Measurements from ENCODE around the gene KRT9. TPM values are rescaled to one million over a fixed set of nuclear protein-coding genes. Genes with fewer than 3 reads are reported as not detected.
"Not testable (repeated sequence)": the region's sequence is repeated elsewhere in the genome, so short reads cannot be mapped to it uniquely, and the experiment has no call there.

Gene KRT9
- total RNA-seq, 1 experiment from 2014 or later, result not detected

DNA sequence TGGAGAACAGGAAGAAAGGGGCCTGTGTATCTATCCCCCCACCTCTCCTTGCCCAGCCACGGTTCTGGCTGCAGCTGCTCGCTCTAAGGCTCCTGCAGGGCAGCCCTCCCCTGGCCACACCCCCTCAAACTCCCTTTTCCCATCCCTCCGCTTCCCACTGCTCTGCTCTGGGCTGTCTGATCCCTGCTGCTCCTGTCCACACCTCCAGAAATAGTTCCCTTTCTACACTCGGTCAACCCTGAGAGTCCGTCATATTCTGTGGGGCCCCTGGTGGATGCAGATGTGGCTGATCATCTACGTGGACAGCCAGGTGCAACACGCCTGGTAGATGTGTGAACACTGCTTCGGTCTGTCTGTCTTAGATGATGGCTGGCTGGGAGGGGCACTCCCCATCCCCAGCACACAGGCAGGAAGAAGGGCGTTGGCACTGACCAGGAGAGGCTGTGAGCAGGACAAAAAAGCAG, 24.4 kb downstream of the KRT9 start:
- DNase-seq (ENCODE audit: low read depth), result no peak

DNA sequence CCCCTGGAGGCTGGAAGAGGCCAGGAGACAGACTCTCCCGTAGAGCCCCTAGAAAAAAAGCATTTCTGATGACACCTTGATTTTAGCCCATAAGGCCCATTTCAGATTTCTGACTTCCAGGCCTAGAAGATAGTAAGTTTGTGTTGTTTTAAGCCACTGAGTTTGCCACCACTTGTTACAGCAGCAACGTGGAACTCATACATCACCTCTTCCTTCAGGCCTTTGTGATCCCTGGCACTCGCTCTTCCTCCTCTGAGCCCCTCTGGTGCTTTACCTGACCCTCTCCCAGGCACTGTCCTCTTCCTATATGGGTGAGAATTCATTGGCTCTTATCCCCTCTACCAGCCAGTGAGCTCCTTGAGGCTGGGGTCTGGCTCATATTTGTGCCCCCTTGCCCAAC, 25.0 kb downstream of the KRT9 start:
- no peak for DNase-seq (ENCODE audit: low read depth)

DNA sequence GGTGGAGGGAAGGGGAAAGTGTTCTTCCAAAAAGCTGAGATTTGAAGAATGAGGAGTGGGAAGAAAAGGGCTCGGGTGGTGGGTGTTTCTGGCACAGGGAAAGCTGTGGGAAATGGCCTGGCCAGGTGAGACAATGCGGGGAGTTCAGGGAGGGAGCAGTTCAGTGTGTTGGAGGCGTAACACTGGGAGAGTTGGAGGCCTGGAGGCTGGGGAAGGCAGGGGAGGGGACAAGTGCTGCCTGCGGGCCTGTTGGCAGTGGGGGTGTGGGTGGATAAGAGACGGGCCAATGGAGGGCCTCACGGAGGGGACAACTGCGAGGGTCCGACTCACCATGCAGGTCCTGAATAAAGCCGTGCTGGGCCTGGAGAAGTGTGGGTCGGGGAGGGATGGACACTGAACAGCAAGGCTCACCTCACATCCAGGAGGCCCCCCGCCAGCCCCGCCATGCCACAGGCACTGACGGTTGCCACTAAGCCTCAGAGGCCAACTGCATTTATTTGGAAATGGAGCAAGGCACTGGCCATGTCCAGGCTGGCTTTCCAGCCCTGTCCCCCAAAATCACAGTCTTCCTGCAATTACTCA, 25.9 kb downstream of the KRT9 start:
- DNase-seq (ENCODE audit: low read depth), result no peak

DNA sequence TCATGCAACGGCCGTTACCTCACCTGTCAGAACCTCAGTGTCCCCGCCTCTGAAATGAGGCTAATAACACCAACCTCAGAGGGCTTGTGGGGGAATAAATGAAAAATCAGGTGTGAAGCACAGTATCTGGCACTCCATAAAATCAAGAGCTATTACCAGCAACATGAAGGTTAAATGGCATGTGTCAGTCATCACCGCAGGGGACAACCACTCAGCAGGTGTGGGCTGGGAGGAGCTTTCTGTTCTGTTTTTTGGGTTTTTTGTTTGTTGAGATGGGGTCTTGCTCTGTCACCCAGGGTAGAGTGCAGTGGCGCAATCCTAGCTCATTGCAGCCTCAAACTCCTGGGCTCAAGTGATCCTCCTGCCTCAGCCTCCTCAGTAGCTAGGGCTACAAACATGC, 26.9 kb downstream of the KRT9 start:
- DNase-seq (ENCODE audit: low read depth), result no peak

DNA sequence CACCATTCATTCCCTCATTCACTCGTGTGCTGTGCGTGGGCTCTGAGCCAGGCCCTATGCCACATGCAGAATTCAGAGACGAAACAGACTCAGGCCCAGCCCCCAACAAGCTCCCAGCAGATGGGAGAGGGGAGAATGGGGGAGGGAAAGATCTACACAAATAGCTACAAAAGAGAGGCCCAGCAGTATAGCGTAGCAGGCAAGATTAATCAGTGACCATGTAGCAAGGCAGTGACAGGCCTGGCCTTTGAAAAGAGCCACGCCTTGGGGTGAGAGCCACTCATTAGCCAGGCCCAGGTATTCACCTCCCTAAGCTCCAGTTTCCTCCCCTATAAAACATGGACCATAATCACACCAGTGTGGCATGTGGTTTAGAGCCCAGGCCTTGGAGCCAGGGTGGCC, 27.4 kb downstream of the KRT9 start:
- no peak for DNase-seq (ENCODE audit: low read depth)

DNA sequence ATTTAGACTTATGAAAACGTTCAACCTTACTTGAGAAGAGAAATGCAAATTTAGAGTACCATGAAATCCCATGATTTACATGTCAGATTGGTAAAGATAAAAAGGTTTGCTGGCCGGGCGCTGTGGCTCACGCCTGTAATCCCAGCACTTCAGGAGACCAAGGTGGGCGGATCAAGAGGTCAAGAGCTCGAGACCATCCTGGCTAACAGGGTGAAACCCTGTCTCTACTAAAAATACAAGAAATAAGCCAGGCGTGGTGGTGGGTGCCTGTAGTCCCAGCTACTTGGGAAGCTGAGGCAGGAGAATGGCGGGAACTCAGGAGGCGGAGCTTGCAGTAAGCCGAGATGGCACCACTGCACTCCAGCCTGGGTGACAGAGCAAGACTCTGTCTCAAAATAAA, 29.1 kb downstream of the KRT9 start:
- not testable (repeated sequence) for DNase-seq (ENCODE audit: low read depth)

DNA sequence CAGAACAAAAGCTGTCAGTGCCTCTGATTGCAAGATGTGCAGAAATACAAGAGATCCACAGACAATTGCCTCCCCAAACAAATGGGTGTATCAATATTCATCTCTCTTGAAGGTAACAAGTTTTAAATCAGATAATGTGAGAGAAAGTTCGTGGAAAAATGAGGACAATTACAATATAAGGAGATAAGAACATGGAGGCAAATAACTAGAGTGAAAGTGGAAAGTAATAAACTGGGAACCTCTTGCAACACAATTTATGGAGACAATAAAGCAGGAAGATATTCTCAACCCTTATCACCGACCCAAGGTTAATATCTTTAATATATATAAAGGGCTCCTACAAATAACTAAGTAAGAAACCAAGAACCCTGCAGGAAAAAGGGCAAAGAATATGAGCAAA, 29.5 kb downstream of the KRT9 start:
- DNase-seq (ENCODE audit: low read depth), result no peak

DNA sequence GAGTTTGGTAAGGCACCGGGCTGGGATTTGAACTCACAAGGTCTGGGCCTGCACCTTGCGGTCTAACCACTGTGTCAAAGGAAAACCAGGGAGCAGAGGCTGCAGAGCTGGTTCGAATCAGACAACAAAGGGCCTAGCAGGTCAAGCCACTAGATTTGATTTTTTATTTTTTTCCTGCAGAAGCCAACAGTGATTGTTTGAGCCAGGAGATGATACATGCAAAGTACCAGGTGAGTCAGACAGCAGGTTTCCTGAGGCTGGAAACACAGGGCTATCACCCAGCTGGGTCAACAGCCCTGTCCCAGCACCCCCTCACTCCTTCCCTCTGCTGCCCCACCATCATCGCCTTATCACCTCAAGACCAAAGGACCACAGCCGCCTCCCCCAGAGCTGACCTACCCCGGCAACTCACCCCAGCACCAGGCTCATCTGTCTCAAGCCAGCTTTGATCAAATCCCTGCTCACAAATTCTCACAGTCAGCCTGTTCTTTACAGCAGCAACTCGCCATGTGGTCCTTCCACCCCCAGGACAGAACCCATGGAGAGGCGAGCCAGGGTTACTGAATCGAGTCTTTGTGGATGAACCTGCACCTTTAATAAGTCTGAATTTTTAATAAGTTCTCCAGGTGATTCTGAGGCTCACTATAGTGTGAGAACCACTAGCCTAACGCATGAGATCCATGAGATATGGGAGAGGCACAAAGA, 30.8 kb downstream of the KRT9 start:
- peak; percentile 69 for DNase-seq (ENCODE audit: low read depth)

DNA sequence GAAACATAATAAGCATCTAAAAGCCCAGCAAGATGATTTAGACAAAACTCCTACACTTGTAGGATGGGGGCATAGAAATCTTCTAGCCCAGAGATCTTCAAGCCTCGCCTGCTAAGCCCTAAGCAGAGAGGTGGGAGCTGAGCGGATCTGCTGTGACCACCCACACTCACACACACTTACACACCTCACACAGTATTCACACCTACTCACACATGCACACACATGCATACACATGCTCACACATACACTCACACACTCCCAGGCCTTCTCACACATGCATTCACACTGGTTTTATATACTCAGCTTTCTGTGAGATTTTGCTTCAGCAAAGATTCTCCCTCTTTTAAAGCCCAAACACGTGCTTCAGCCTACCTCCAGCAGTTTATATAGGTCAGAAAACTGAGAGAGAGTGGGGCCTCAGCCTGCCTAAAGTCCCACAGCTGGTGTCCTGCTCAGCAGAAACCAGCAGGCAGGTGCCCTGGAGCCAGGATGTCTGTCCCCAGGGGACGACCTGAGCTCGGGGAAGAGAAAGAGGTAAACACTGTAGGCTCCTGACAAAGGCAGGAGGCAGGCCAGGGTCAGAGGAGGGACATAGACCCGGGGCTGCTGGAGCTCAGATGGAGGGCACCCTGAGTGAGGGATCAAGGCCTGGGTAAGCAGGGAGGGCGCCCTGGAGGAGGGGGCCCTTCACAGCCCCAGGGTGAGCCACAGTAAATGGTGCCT, 31.7 kb downstream of the KRT9 start:
- DNase-seq (ENCODE audit: low read depth), result no peak

DNA sequence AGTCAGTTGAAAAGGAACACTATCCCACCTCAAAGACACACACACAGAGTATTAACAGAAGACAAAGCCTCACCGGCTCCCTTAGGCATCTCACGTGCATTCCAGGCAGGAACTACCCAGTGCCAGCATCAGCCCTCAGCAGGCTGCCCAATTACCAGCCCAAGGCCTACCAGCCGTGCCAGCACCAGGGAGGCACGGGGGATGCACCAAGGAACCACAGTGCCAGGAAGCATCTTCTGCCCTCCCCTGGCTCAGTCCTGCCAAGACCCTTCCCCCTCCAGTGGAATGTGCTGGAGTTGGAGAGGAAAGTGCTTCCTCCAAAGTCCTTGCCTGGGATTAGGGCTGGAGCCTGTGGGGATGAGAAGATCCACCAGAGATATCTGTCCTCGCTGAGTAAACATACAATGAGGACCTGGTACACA, 32.8 kb downstream of the KRT9 start:
- DNase-seq (ENCODE audit: low read depth), result peak; percentile 63

DNA sequence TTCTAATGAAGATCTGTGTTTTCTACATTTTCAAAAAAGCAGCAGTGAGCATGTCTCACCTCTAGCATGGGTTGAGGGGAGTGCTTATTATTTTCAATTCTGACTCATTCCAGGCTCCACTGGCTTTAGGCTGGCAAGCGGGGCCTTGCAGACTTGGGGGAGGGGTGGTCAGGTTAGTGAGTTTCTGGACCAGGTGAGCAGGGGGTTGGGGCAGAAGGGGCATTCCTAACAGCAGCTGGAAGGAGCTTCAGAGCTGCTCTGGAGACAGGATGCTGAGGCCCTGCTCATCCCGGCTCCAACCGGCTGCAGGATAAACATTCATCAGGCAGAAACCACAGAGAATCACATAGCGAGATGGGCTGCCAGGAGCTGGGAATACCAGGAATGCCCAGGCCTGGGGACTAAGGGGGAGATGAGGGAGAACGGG, 33.3 kb downstream of the KRT9 start:
- peak; percentile 63 for DNase-seq (ENCODE audit: low read depth)

DNA sequence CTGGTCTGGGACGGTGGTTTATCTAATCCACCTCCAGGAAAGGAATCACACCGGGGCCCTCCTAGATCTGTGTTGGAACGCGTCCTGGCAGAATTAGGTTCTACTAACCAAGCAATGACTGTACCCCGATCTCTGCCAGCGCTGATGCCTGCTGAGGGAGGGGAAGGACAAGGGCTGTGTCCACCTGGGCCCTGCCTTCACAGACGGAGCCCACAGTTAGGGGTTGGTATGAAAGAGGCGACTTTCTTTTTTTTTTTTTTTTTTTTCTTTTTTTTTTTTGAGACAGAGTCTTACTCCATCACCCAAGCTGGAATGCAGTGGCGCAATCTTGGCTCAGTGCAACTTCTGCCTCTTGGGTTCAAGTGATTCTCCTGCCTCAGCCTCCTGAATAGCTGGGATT, 33.9 kb downstream of the KRT9 start:
- no peak for DNase-seq (ENCODE audit: low read depth)

DNA sequence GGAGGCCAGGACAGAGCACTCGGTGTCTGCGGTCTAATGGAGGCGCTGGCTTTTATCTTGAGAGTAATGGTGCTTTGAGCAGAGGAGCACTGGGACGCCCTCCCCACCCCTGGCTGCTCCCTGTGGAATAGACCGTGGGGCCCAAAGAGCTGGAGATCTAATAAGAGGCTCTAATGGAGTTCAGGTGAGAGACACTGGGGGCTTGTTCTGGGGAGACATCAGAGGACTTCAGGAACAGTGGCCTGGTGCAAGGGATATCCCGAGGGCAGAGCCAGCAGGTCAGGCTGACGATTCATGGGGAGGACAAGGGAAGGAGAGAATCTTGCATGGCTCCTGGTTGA, 34.3 kb downstream of the KRT9 start:
- no peak for DNase-seq (ENCODE audit: low read depth)

DNA sequence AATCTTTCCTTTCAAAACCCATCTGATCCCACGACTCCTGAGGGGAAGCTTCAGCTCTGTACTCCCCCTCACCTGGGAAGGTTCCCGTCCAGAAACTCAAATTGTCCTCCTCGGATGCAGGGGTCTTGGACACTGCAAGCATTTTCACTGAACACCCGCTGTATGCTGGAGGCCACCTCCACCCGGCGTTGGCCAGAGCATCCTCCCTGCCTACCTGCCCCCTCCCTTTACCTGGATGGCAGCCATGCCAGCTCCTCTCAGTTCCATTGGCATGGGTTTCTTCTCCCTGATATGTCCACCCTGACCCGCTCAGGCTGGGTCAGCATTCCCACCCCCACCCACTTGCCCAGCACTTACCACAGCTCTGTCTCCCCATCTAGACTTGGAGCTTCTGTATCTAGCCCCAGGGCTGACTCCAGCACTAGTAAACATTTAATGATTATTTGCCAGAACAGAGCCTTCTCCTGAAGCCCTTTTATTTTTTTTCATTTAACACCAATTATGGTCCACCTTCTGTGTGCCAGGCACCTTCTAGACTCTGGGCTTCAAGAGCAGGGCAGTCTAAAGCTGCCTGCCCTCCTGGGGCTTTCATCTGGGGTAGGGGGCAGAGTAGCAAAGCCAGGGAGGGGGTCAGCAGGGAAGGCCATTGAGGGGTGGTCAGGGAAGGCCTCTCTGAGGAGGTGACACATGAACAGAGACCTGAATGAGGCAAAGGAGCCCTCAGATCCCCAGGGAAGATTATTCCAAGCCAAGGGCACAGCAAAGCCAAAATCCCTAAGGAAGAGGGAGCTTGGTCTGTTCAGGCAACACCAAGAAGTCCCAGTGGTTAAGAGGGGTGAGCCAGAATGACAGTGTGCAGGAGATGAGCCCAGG, 34.9 kb downstream of the KRT9 start:
- peak; percentile 51 for DNase-seq (ENCODE audit: low read depth)

DNA sequence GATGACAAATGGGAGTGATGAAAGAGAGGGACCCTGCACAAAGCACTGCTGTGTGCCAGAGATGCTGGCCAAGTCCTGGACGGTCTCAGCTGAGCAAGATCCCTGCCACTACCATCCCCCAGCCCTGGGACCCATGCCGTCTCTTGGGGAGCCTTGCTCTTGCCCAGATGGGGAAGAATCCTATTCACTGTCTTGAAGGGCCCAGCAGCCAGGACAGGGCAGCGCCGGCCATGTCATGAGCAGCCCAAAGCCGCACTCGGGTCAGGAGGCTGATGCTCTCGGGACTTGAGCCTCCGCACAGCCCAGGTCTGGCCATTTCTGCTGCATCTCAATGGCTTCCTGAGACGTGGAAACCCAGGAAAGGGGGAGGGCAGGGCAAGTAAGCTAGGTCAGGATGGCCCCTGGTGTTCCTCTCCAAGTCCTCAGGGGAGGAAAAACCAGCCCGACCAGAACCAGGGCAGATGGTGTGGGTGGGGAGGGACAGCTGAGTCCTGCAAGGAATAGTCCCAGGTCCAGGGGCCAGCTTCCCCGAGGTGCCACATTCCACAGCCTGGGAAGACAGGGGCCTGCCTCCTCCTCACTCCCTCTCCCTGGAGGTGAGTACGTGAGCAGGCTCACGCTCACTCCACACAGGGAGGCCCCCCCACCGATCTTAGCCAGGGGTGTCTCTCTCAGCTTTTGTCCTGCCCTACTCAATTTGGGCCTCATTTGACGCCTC, 35.9 kb downstream of the KRT9 start:
- no peak for DNase-seq (ENCODE audit: low read depth)

DNA sequence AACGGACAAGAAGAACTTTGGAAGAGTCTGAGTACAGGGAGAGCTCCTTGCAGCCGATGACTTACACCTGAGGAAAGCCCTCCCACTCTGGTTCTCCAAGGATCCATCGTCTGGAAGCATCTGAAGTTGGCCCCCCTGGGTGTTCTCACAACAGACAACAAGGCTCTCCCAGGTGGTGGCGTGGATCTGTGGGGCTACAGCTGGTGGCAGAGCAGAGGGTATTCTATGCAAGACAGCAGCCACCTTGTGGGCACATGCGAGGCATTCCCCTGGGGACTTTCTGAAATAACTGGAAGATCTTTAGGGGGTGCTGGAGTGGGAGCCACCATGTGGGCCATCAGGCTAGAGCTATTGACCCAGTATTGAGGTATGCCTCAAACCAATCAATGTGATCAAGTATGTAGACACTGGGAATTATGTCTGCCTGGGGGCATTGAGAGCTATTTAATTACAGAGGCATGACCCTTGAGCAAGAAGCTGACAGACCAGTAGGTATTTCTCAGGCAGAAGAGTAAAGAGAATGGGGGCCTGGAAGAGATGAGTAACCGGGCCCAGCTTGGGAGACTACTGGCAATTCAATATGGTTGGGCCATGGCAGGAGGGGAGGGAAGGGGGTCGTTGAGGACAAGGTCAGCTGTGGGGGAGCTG, 36.8 kb downstream of the KRT9 start:
- DNase-seq (ENCODE audit: low read depth), result no peak

DNA sequence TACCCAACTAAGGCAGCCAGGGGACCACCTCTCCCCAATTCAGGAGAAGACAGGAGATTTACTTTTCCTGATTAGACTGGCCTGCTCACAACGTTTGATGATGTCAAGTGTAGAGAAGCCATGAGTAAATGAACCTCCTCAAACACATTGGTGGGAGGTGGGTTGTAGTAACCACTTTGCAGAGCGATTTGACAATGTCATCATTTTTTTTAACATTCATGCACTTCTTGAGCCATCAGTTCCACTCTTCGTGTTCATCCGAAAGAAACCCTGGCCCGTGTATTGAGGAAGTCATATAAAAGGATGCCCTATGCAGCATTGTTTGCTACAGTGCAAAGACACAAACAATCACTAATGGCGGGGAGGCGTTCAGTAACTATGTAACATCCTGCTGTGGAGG, 38.2 kb downstream of the KRT9 start:
- no peak for DNase-seq (ENCODE audit: low read depth)

DNA sequence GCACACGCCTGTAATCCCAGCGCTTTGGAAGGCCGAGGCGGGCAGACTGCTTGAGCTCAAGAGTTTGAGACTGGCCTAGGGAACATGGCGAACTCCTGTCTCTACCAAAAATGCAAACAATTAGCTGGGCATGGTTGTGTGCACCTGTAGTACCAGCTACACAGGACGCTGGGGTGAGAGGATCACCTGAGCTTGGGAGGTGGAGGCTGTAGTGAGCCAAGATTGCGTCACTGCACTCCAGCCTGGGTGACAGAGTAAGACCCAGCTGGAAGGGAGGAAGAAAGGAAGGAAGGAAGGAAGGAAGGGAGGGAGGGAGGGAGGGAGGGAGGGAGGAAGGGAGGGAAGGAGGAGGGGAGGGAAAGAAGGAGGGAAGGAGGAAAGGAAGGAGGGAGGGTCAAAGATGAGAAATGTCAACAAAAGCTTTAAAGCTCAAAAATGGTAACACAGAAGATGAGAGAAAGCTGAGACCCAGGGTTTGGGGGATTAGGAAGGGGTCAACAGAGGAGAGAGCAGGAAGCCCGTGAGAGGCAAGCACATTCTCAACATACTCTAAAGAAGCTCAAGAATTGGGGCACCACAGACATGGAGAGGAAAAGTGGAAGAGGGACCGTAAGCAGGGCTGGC, 38.8 kb downstream of the KRT9 start:
- no peak for DNase-seq (ENCODE audit: low read depth)

DNA sequence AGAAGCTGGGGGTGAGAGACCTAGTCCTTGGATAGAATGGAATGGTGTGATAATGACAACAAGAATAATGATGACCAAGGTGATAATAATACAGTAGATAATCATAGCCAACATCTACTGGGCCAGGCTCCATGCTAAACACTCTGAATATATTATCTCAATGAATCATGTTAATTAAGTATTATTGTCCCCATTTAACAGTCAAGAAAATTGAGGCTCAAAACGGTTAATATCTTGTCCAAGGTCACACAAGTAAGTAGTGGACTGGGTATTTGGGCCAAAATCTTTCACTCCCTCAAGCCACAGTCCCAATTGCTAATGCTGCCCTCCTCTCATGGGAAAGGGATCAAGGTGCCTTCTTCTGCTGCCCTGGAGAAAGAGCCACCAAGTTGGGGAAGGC, 39.9 kb downstream of the KRT9 start:
- DNase-seq (ENCODE audit: low read depth), result no peak
